ENCODE results near the gene BANF2.

- TF ChIP-seq, protein P1, sequence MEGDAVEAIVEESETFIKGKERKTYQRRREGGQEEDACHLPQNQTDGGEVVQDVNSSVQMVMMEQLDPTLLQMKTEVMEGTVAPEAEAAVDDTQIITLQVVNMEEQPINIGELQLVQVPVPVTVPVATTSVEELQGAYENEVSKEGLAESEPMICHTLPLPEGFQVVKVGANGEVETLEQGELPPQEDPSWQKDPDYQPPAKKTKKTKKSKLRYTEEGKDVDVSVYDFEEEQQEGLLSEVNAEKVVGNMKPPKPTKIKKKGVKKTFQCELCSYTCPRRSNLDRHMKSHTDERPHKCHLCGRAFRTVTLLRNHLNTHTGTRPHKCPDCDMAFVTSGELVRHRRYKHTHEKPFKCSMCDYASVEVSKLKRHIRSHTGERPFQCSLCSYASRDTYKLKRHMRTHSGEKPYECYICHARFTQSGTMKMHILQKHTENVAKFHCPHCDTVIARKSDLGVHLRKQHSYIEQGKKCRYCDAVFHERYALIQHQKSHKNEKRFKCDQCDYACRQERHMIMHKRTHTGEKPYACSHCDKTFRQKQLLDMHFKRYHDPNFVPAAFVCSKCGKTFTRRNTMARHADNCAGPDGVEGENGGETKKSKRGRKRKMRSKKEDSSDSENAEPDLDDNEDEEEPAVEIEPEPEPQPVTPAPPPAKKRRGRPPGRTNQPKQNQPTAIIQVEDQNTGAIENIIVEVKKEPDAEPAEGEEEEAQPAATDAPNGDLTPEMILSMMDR (IDR thresholded peaks at IDR 0.05): no peak
- TF ChIP-seq POLR2A (IDR thresholded peaks at IDR 0.05): no peak
These were observed 8.0 kb upstream of the BANF2 start for GRCh38 chr20:17691758-17692157.
